ENCODE data around the gene GSG1L. TPM values are rescaled to one million over a fixed set of nuclear protein-coding genes. Genes with fewer than 3 reads are reported as not detected.

GSG1L gene
- total and polyA plus RNA-seq, 9 donors, result 1.5 to 4.3 (median 2.9) TPM

GRCh38 chr16:27738596-27738995 lies 324.9 kb downstream of the GSG1L start:
- WGBS (ENCODE audit: insufficient coverage), result 86% methylated on average over 11 of the region's 11 CpGs
- Histone ChIP-seq H3K36me3 (ENCODE audit: control insufficient read depth, insufficient read depth, low read length) (peaks cover 17% of the 10 kb centered on the region), H3K4me1 (ENCODE audit: control insufficient read depth, insufficient read depth, low read length) (no peaks in the 10 kb centered on the region), H3K4me3 (ENCODE audit: low read length) (no peak overlapping the region), H3K27ac (ENCODE audit: low read length) (no peak overlapping the region), H3K9me3 (replicated peaks; ENCODE audit: control insufficient read depth, low read depth, low read length) (no peaks in the 10 kb centered on the region), H3K27me3 (ENCODE audit: control insufficient read depth, insufficient read depth, low read length) (no peaks in the 10 kb centered on the region)
- no peak for DNase-seq

Other genes with a start within 250 kb of the GSG1L start
- gene XPO6, start 148.3 kb upstream of the GSG1L start, total RNA-seq, result 45.8 TPM
- gene XPO6, start 148.3 kb upstream of the GSG1L start, polyA plus RNA-seq (ENCODE audit: insufficient read depth in 1 of 8, insufficient read length in 8 of 8, low replicate concordance in 1 of 8), result 10 to 100 TPM; 49.5 to 66.3 (median 60.7) TPM
- 2.9 TPM for gene SBK1, start 228.8 kb upstream of the GSG1L start, total RNA-seq
- 10 to 100 TPM; 10.8 to 19.3 (median 16.5) TPM for gene SBK1, start 228.8 kb upstream of the GSG1L start, polyA plus RNA-seq (ENCODE audit: insufficient read depth in 1 of 8, insufficient read length in 8 of 8, low replicate concordance in 1 of 8)

Measured in muscle of leg (tissue), 11 donors.